ENCODE measurements around the gene ATP5F1D. TPM values are rescaled to one million over a fixed set of nuclear protein-coding genes. Genes with fewer than 3 reads are reported as not detected.

The ATP5F1D gene
- total RNA-seq, 1 experiment from 2014 or later: 36.6 TPM

GRCh38 chr19:1251330-1252220 is 10.0 kb downstream of the ATP5F1D start:
- in situ Hi-C loops (cut with HindIII; ENCODE audit: low pct_unique_long_range_greater_than_20kb, low sequenced_read_pairs): no loop called here
- DNase-seq (ENCODE audit: low read depth, low spot score): peak; percentile 76

- peak; percentile 59 for DNase-seq (ENCODE audit: low read depth, low spot score)
- in situ Hi-C loops (cut with HindIII; ENCODE audit: low pct_unique_long_range_greater_than_20kb, low sequenced_read_pairs): no loop called here
Observed at GRCh38 chr19:1252221-1252820, 10.8 kb downstream of the ATP5F1D start.

DNA sequence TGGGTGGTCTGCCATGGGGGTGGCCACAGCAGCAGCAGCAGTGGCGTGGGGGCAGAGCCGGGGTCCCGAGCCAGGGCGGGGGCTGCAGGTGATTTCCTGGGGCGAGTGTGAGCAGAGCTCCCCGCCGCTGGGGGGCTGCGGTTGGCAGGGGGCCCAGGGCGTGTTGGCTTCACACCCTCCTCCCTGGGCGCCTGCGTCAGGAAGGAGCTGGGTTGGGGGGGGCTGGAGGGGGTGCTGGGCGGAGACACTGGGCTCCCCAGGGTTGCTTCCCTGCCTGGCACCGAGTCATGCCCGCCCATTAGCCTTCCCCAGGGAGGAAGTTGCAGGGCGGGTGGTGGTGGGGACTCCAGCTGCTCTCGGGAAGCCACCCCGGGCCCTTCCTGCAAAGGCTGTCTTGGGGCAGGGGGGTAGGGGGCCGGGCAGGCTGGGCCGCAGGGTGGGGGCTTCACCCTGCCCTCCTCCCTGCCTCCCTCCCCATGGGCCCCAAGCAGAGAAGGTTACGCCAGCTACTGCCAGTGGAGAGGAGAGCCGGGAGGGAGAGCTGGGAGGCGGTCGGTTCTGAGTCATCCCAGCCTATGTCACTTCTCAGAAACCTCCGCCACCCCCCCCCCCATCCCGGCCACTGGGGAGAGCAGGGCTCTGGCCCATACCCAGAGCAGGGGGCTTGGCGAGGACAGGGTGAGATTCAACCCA is 11.4 kb downstream of the ATP5F1D start:
- in situ Hi-C loops (cut with HindIII; ENCODE audit: low pct_unique_long_range_greater_than_20kb, low sequenced_read_pairs): no loop called here
- DNase-seq (ENCODE audit: low read depth, low spot score): peak; percentile 76

DNA sequence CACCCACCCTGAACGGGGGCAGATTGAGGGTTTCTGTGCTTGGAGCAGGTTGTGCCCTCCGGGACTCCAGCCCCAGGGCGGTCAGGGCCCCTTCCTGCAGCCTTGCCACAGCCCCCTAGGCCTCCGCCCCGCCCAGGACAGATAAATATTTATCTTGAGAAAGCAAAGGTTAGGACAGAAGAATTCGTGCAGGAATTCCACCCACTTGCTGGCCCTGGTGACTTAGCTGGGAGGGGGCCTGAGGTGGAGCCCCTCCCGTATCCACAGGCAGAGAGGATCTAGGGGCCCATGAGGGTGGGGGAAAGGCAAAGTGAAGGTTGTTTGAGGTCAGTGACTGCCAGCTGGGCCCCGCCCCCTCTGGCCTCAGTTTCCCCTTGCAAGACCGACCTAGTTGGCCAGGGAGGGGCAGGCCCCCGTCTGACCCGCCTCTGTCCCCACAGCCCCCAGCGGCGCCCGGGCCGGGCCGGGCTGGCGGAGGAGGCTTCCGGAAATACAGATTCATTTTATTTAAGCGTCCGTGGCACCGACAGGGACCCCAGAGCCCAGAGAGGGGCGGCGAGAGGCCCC is 12.0 kb downstream of the ATP5F1D start:
- in situ Hi-C loops (cut with HindIII; ENCODE audit: low pct_unique_long_range_greater_than_20kb, low sequenced_read_pairs): no loop called here
- DNase-seq (ENCODE audit: low read depth, low spot score): no peak

GRCh38 chr19:1254081-1254527 is 12.6 kb downstream of the ATP5F1D start:
- DNase-seq (ENCODE audit: low read depth, low spot score): no peak
- in situ Hi-C loops (cut with HindIII; ENCODE audit: low pct_unique_long_range_greater_than_20kb, low sequenced_read_pairs): no loop called here

DNA sequence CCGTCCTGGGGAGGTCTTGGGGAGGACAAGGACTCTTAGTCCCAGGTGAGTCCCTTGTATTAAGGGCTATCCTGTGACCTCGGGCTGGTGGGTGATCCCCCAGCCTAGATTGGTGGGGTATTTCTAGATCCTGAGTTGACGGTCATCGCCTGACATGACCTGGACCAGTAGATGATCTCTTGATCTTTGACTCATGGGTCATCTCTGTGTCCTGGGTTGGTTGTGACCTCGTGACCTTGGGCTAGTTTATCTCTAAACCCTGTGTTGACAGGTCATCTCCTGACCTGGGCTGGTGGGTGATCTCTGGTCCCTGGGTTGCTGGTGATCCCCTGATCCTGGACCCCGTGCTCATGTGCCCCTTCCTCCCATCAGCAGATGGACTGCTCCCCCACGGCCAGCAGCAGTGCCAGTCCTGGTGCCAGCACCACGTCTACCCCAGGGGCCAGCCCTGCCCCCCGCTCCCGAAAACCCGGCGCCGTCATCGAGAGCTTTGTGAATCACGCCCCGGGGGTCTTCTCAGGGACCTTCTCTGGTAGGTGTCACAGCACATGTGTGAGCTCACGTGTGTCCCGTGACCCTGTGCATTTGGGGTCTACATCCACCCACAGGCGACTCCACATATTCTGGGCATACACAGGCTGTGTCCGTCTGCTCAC is 13.1 kb downstream of the ATP5F1D start:
- in situ Hi-C loops (cut with HindIII; ENCODE audit: low pct_unique_long_range_greater_than_20kb, low sequenced_read_pairs): no loop called here
- DNase-seq (ENCODE audit: low read depth, low spot score): no peak

DNA sequence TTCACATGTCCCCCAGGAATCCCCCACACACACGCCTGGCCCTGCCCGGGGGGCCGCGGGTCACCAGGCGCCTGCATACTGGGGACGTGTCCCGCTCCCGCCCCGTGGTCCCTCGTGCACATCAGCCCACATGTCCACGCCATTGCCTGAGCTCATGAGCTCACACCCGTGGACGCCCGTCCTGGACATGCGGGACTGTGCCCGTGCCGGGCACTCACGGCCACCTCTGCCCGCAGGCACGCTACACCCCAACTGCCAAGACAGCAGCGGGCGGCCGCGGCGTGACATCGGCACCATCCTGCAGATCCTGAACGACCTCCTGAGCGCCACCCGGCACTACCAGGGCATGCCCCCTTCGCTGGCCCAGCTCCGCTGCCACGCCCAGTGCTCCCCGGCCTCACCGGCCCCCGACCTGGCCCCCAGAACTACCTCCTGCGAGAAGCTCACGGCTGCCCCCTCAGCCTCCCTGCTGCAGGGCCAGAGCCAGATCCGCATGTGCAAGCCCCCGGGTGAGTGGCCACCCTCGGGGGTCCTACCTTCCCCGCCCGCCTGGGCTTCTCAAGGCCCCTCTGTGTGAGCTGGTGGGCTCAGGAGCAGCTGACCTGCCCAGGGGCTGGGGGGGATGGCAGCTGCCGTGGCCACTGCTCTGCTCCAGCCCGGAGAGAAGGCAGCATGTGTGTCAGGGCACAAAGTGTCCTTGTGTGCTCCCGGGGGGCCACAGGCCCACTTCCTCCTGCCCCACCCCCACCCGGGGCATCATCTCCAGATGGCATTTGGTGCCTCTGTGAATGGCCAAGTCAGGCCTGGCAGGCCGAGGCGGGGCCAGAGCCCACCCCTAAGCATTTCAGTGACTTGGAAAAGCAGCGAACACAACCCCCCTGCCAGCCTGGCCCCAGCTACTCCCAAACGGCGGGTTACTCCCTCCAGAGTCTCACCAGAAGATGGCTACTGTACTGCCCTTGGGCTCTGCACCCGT is 13.9 kb downstream of the ATP5F1D start:
- DNase-seq (ENCODE audit: low read depth, low spot score): no peak
- in situ Hi-C loops (cut with HindIII; ENCODE audit: low pct_unique_long_range_greater_than_20kb, low sequenced_read_pairs): no loop called here

DNA sequence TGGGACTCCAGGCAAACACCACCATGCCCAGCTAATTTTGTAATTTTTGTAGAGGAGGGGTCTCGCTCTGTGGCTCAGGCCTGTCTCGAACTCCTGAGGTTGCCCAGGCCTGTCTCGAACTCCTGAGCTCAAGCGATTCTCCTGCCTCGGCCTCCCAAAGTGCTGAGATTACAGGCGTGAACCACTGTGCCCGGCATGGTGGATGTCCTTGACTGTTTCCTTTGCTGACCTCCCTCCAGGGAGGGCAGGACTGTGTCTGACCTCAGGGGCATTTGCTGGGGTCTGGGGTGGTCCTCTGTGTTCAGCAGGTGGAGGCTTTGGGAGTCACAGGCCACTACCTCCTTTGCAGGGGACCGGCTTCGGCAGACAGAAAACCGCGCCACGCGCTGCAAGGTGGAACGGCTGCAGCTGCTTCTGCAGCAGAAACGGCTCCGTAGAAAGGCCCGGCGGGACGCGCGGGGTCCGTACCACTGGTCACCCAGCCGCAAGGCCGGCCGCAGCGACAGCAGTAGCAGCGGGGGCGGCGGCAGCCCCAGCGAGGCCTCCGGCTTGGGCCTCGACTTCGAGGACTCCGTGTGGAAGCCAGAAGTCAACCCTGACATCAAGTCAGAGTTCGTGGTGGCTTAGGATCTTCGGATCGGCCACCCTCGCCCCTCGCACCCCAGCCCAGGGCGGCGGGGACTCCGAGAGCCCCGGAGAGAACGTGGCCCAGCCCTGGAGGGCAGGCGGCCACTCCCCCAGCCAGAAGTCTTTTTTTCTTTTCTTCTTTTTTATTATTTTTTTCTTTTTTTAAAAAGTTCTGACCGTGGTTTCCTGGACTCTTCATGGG is 15.3 kb downstream of the ATP5F1D start:
- DNase-seq (ENCODE audit: low read depth, low spot score): no peak
- in situ Hi-C loops (cut with HindIII; ENCODE audit: low pct_unique_long_range_greater_than_20kb, low sequenced_read_pairs): no loop called here

- DNase-seq (ENCODE audit: low read depth, low spot score): no peak
- in situ Hi-C loops (cut with HindIII; ENCODE audit: low pct_unique_long_range_greater_than_20kb, low sequenced_read_pairs): no loop called here
Observed at GRCh38 chr19:1257475-1258162, 16.1 kb downstream of the ATP5F1D start.

- in situ Hi-C loops (cut with HindIII; ENCODE audit: low pct_unique_long_range_greater_than_20kb, low sequenced_read_pairs): no loop called here
- no peak for DNase-seq (ENCODE audit: low read depth, low spot score)
Observed at GRCh38 chr19:1258163-1258492, 16.6 kb downstream of the ATP5F1D start.

- no peak for DNase-seq (ENCODE audit: low read depth, low spot score)
- in situ Hi-C loops (cut with HindIII; ENCODE audit: low pct_unique_long_range_greater_than_20kb, low sequenced_read_pairs): no loop called here
Observed at GRCh38 chr19:1258707-1259205, 17.2 kb downstream of the ATP5F1D start.

GRCh38 chr19:1259206-1259875 is 17.8 kb downstream of the ATP5F1D start:
- in situ Hi-C loops (cut with HindIII; ENCODE audit: low pct_unique_long_range_greater_than_20kb, low sequenced_read_pairs): no loop called here

DNA sequence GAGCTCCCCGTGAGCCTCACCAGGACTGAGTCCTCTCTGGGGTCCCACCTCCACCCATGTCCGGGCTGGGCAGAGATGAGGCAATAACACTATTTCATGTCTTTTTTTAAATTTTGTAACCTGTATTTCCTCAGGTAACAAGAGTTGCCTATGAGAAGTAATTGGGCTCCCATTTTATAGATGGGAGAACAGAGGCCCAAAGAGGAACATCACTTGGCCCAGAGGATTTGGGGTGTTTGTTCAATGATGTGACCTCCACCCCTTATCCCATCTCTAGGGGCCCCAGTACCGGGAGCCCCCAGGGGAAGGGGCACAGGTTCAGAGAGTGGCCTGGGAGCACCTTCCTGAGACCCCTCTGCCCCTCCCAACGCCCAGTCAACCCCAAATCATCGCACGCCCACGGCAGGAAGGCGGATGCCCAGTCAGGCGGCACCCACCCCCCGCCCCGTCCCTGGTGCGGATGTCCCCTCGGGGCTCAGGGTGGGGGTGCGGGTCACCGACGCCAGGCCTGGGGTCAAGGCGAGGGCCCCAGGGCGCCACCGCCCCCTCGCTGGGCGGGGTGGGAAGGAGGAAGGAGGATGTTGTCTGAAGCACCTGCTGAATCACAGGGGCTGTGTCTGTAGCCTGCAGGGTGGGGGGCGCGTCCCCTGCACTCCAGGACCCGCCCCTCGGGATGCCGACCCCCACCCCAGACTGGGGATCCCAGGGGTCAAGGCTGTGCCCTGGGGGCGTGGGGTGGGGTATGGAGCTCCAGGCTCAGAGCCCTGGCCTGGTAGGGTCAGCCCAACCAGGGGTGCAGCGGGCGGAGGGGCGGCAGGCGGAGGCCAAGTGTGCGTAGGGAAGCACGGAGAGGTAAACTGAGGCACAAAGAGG is 18.6 kb downstream of the ATP5F1D start:
- in situ Hi-C loops (cut with HindIII; ENCODE audit: low pct_unique_long_range_greater_than_20kb, low sequenced_read_pairs): no loop called here
- DNase-seq (ENCODE audit: low read depth, low spot score): no peak

More at GRCh38 chr19:1259206-1259875, 17.8 kb downstream of the ATP5F1D start:
- peak; percentile 56 for DNase-seq (ENCODE audit: low read depth, low spot score)

All from SK-MEL-5 (cell line).